Activated naive CD4-positive, alpha-beta T cell treated with anti-CD3 and anti-CD28 coated beads, Interleukin-2, amount 50 U/mL, for 24 hours (primary cell): ENCODE measurements around the gene LAGE3.

Source experiments
- H3K27ac Mint-ChIP-seq: one replicate; pipeline ENCODE4 v1.8.0; 2021; ENCODE audit warnings: mild to moderate bottlenecking, mixed read lengths
- H3K27me3 Mint-ChIP-seq: one replicate; pipeline ENCODE4 v1.8.0; 2021; ENCODE audit warnings: mixed read lengths
- H3K36me3 Mint-ChIP-seq: one replicate; pipeline ENCODE4 v1.8.0; 2021; ENCODE audit warnings: mixed read lengths
- H3K4me1 Mint-ChIP-seq: one replicate; pipeline ENCODE4 v1.8.0; 2021; ENCODE audit warnings: mixed read lengths
- H3K4me3 Mint-ChIP-seq: one replicate; pipeline ENCODE4 v1.8.0; 2021; ENCODE audit warnings: mild to moderate bottlenecking, mixed read lengths
- H3K9me3 Mint-ChIP-seq: one replicate; pipeline ENCODE4 v1.8.0; 2021; ENCODE audit warnings: mixed read lengths

LAGE3 gene

DNA sequence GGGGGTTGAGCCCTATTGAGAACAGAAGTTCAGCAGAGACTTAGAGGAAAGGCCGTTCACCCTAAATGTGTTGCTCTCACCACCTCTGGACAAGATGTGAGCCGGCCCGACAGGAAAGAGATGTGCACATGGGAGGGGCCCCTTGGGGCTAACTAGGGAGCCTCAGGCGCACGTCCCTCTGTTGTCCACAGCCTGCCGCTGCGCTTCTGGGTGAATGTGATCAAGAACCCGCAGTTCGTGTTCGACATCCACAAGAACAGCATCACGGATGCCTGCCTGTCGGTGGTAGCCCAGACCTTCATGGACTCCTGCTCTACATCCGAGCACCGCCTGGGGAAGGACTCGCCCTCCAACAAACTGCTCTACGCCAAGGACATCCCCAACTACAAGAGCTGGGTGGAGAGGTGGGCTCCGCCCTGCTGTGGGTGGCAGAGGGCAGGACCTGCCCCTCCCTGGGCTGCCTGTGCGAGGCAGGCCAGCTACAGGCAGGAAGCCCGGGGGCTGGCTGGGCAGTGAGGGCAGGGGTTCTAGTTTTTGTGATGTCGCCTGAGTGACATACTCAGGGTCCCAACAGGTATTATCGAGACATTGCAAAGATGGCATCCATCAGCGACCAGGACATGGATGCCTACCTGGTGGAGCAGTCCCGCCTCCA lies 8.0 kb downstream of the LAGE3 start:
- H3K27me3 Mint-ChIP-seq: no peaks in the 10 kb centered on the region
- peaks cover 4% of the 10 kb centered on the region for H3K4me1 Mint-ChIP-seq
- H3K4me3 Mint-ChIP-seq: no peak overlapping the region
- no peaks in the 10 kb centered on the region for H3K9me3 Mint-ChIP-seq
- no peaks in the 10 kb centered on the region for H3K36me3 Mint-ChIP-seq
- no peak overlapping the region for H3K27ac Mint-ChIP-seq

DNA sequence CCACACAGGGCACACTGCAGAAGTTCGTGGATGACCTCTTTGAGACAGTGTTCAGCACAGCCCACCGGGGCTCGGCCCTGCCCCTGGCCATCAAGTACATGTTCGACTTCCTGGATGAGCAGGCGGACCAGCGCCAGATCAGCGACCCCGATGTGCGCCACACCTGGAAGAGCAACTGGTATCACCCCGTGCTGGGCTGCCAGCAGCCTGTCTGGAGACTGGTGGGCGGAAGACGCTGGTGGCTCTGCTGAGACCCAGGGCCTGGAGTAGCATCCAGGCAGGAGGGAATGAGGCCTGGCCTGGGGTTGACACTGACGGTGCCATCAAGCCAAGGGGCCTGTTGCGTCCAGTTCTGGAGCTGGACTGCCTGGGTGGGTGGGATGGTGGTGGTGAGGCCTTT lies 8.6 kb downstream of the LAGE3 start:
- H3K4me1 Mint-ChIP-seq: peaks cover 2% of the 10 kb centered on the region
- no peak overlapping the region for H3K27ac Mint-ChIP-seq
- H3K36me3 Mint-ChIP-seq: no peaks in the 10 kb centered on the region
- no peak overlapping the region for H3K4me3 Mint-ChIP-seq
- H3K27me3 Mint-ChIP-seq: no peaks in the 10 kb centered on the region
- H3K9me3 Mint-ChIP-seq: no peaks in the 10 kb centered on the region

DNA sequence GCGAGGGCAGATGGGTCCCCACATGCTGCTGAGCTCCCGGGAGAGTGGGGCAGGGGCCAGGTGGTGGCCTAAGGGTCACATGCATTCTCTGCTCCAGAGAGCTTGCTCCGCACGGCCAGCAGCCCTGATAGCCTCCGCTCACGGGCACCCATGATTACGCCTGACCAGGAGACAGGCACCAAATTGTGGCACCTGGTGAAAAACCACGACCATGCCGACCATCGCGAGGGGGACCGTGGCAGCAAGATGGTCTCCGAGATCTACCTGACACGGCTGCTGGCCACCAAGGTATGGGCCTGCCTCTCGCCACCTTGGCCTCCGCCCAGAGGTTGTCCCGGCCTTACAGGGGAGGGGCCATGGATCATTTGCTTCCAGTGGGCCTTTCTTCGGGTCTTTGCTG lies 9.2 kb downstream of the LAGE3 start:
- Mint-ChIP-seq H3K27ac (no peak overlapping the region), H3K4me3 (no peak overlapping the region), H3K27me3 (no peaks in the 10 kb centered on the region), H3K36me3 (no peaks in the 10 kb centered on the region), H3K4me1 (no peaks in the 10 kb centered on the region), H3K9me3 (no peaks in the 10 kb centered on the region)

DNA sequence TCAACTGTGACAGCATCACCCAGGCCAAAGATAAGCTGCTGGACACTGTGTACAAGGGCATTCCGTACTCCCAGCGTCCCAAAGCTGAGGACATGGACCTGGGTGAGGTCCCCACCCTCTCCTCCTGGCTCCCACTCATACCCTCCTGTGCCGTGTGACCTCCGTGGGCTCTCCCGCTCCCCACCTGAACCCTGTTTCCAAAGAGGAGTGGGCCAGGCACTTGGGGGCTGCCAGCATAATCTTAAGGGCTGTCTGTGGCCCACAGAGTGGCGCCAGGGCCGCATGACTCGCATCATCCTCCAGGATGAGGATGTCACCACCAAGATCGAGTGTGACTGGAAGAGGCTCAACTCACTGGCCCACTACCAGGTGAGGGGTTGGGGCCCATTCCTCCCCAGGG lies 10.0 kb downstream of the LAGE3 start:
- no peaks in the 10 kb centered on the region for H3K4me1 Mint-ChIP-seq
- H3K4me3 Mint-ChIP-seq: no peak overlapping the region
- H3K9me3 Mint-ChIP-seq: no peaks in the 10 kb centered on the region
- H3K36me3 Mint-ChIP-seq: no peaks in the 10 kb centered on the region
- H3K27me3 Mint-ChIP-seq: no peaks in the 10 kb centered on the region
- H3K27ac Mint-ChIP-seq: no peak overlapping the region

DNA sequence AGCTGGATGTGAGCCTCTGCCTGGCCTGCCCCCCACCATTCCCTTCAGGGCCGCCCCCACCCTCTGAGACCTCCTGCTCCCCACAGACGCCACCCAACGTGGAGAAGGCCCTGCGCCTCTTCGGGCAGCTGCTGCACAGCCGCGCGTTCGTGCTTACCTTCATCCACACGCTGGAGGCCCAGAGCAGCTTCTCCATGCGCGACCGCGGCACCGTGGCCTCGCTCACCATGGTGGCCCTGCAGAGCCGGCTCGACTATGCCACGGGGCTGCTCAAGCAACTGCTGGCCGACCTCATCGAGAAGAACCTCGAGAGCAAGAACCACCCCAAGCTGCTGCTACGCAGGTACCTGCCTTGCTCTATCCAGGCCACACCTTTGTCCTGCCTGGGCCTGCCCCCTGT lies 10.9 kb downstream of the LAGE3 start:
- H3K27ac Mint-ChIP-seq: no peak overlapping the region
- H3K36me3 Mint-ChIP-seq: no peaks in the 10 kb centered on the region
- H3K27me3 Mint-ChIP-seq: no peaks in the 10 kb centered on the region
- H3K9me3 Mint-ChIP-seq: no peaks in the 10 kb centered on the region
- no peak overlapping the region for H3K4me3 Mint-ChIP-seq
- H3K4me1 Mint-ChIP-seq: no peaks in the 10 kb centered on the region

DNA sequence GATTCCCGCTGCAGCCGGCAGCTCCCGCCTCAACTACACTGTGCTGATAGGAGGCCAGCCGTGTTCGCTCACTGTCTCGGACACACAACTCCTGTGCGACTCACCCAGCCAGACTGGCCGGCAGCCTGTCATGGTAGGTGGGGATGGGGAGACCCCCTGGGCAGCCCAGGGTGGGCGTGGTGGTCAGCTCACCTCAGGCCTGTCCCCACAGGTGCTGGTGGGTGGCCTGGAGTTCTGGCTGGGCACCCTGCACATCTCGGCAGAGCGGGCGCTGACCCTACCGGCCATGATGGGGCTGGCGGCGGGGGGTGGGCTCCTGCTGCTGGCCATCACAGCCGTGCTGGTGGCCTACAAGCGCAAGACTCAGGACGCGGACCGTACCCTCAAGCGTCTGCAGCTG lies 11.5 kb downstream of the LAGE3 start:
- Mint-ChIP-seq H3K27ac (no peak overlapping the region), H3K27me3 (no peaks in the 10 kb centered on the region), H3K4me3 (no peak overlapping the region), H3K36me3 (no peaks in the 10 kb centered on the region), H3K4me1 (no peaks in the 10 kb centered on the region), H3K9me3 (no peaks in the 10 kb centered on the region)

DNA sequence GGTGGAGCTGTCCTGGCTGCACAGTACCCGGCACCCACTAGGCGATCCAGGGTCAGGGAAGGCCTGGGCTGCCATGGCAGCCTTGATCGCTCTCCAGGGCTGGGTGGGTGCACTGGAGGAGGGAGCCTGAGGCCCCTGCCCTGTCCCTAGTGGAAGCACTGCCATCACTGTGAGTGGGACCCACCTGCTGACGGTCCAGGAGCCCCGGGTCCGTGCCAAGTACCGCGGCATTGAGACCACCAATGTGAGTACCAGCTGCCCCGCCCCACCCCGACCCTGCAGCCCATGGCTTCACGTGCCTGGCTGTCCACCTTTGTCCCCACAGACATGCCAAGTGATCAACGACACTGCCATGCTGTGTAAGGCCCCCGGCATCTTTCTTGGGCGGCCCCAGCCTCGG lies 12.2 kb downstream of the LAGE3 start:
- no peak overlapping the region for H3K27ac Mint-ChIP-seq
- no peaks in the 10 kb centered on the region for H3K36me3 Mint-ChIP-seq

DNA sequence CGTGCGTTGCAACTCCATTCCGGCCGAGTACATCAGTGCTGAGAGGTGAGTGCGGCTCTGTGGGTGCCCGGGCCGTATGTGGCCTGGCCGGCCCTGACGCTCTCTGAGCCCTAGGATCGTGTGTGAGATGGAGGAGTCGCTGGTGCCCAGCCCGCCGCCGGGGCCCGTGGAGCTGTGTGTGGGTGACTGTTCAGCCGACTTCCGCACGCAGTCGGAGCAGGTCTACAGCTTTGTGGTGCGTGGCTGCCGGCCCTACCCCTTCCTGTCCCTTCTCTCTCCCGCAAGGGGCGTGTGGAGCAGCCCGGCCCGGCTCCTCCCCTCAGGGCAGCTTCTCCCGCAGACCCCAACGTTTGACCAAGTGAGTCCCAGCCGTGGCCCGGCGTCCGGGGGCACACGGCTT lies 13.0 kb downstream of the LAGE3 start:
- Mint-ChIP-seq H3K4me3 (no peak overlapping the region), H3K4me1 (no peaks in the 10 kb centered on the region), H3K27me3 (no peaks in the 10 kb centered on the region), H3K36me3 (peaks cover under 1% of the 10 kb centered on the region), H3K27ac (no peak overlapping the region), H3K9me3 (no peaks in the 10 kb centered on the region)

More for the DNA sequence above, 12.2 kb downstream of the LAGE3 start:
- no peak overlapping the region for H3K4me3 Mint-ChIP-seq
- H3K4me1 Mint-ChIP-seq: no peaks in the 10 kb centered on the region
- H3K27me3 Mint-ChIP-seq: no peaks in the 10 kb centered on the region
- H3K9me3 Mint-ChIP-seq: no peaks in the 10 kb centered on the region

DNA sequence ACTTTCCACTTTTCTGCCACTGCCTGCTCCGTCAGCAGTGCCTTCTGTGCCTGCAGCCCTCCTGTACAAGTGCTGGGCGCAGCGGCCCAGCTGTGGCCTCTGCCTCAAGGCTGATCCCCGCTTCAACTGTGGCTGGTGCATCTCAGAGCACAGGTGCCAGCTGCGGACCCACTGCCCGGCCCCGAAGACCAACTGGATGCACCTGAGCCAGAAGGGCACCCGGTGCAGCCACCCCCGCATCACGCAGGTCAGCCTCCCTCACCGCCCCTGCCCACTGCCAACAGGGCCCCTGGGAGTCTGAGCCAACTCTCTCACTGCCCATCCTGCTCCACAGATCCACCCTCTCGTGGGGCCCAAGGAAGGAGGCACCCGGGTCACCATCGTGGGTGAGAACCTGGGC lies 13.5 kb downstream of the LAGE3 start:
- Mint-ChIP-seq H3K27me3 (no peaks in the 10 kb centered on the region), H3K9me3 (no peaks in the 10 kb centered on the region), H3K4me3 (no peak overlapping the region), H3K27ac (no peak overlapping the region), H3K4me1 (no peaks in the 10 kb centered on the region), H3K36me3 (peaks cover 1% of the 10 kb centered on the region)

DNA sequence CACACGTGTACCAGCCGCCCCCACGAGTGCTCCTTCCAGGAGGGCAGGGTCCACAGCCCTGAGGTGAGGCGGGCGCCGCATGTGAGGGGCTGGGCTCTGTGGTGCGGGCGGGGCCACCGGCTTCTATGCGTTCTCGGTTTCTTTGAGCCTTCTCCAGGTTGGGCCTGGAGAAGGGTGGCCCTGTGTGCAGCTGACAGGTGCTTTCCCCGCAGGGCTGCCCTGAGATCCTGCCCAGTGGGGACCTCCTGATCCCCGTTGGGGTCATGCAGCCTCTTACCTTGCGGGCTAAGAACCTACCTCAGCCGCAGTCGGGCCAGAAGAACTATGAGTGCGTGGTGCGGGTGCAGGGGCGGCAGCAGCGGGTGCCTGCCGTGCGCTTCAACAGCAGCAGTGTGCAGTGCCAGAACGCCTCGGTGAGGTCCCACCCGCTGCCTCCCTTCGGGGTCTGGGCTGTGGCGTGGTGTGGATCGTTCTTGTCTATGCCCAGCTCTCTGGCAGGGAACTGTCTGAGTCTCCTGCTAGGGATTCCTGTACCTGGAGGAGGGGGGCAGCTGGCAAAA lies 14.2 kb downstream of the LAGE3 start:
- Mint-ChIP-seq H3K27ac (no peak overlapping the region), H3K27me3 (no peaks in the 10 kb centered on the region), H3K4me3 (no peak overlapping the region), H3K4me1 (no peaks in the 10 kb centered on the region), H3K9me3 (no peaks in the 10 kb centered on the region), H3K36me3 (peaks cover 1% of the 10 kb centered on the region)

DNA sequence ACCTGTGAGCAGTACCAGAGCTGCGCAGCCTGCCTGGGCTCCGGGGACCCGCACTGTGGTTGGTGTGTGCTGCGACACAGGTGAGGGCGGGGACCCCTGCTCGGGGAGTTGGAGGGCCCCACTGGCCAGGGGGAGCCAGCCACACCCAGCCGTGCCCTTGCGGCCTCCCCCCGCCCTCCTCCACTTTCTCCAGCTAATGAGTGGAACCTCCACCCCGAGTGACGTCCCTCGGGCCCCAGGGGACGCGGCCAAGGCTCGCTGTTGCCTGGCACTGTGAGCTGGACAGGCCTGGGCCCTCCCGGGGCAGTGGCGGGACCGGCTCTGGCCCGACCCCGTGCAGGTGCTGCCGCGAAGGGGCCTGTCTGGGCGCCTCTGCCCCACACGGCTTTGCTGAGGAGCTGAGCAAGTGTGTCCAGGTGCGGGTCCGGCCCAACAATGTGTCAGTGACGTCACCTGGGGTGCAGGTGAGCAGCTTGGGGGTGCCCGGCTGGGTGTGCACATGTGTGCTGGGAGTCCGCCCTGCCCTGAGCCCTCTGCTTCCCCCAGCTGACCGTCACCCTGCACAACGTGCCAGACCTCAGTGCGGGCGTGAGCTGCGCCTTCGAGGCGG lies 15.4 kb downstream of the LAGE3 start:
- Mint-ChIP-seq H3K36me3 (peaks cover 1% of the 10 kb centered on the region), H3K9me3 (no peaks in the 10 kb centered on the region), H3K27ac (no peak overlapping the region), H3K4me3 (no peak overlapping the region), H3K4me1 (no peaks in the 10 kb centered on the region), H3K27me3 (no peaks in the 10 kb centered on the region)

DNA sequence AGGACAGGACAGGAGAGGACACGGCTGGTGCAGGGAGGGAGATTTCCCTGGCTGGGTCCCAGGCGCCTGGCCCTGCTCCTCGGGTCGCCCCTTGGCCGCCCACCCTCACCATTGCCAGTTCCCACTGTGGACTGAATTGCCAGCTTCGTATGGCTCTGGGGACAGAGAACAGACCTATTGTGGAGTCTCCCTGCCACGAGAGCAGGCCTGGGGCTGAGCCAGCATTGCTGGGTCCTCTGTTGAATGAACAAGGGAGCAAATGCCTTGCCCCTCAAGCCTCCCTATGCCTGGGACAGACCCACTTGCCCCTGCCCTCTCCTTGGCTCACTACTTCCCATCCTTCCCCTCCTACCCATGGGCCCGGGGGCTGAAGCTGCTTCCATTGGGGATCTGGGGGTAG lies 16.7 kb downstream of the LAGE3 start:
- H3K9me3 Mint-ChIP-seq: no peaks in the 10 kb centered on the region
- H3K36me3 Mint-ChIP-seq: peaks cover 1% of the 10 kb centered on the region
- H3K4me1 Mint-ChIP-seq: peaks cover 1% of the 10 kb centered on the region
- H3K27me3 Mint-ChIP-seq: no peaks in the 10 kb centered on the region
- H3K4me3 Mint-ChIP-seq: no peak overlapping the region
- H3K27ac Mint-ChIP-seq: no peak overlapping the region

DNA sequence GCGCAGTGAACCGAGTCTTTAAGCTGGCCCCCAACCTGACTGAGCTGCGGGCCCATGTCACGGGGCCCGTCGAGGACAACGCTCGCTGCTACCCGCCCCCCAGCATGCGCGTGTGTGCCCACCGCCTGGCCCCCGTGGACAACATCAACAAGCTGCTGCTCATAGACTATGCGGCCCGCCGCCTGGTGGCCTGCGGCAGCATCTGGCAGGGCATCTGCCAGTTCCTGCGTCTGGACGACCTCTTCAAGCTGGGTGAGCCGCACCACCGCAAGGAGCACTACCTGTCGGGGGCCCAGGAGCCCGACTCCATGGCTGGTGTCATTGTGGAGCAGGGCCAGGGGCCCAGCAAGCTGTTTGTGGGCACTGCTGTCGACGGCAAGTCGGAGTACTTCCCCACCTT lies 18.8 kb downstream of the LAGE3 start:
- Mint-ChIP-seq H3K27ac (no peak overlapping the region), H3K4me3 (peak overlapping the region; percentile 47), H3K9me3 (no peaks in the 10 kb centered on the region), H3K36me3 (peaks cover 1% of the 10 kb centered on the region), H3K27me3 (no peaks in the 10 kb centered on the region), H3K4me1 (peaks cover 5% of the 10 kb centered on the region)

DNA sequence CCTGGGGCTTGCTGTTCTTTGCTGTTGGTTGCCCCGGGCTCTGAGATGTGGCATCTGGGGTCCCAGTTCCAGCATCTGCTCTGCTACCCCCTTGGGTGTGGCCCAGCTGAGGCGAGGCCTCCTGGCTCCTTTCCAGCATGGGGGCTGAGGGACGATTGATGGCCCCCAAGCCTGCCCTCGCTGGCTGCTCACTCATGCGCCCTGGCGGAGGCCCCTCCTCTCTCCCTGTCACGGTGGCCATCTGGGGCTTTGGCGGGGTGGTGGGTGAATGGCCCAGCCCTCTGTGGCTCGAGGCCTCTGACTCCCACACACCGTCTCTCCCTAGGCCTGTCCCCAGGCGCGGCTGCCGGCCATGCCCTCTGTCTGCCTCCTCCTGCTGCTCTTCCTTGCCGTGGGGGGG lies 19.2 kb downstream of the LAGE3 start:
- Mint-ChIP-seq H3K27ac (no peak overlapping the region), H3K27me3 (no peaks in the 10 kb centered on the region), H3K36me3 (peaks cover 1% of the 10 kb centered on the region), H3K4me1 (peaks cover 5% of the 10 kb centered on the region), H3K9me3 (no peaks in the 10 kb centered on the region), H3K4me3 (peak overlapping the region; percentile 7)

DNA sequence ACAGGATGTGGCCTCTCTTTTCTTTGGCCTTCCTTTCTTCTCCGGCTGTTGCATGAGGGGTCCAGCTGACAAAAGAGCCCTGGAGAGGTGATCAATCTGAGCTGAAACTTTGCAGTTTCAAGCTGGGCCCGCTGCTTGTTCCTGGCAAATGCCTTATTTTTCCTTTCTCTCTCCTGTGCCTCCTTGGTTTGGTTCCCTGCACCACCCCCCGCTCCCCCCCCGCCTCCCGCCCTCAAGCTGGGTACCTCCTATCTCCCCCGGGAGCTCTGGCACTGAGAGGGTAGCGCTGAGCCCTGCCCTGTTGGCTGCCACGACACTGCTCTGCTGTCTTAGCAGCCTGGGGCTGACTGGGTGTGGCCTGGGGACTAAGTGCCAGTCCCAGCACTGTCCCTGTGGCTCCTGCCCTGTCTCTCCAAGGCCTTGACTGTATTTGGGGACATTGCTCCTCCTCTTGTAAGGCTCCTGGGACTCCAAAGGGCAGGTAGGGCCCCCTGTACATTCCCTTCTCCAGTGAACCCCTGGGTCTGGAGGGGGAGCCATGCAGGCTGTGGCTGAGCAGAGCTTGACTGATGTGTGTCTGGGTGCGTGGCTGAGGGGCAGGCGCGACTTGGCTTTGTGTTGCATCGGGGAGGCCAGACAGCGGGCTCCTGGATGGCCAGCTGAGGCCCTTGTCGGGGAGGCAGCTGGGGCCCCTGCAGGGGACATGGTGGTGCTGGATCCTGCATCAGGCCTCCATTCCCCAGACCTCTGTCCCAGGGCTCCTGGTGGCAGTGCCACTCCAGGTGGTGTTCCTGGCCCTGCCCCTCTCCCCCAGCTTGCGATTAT lies 19.9 kb downstream of the LAGE3 start:
- Mint-ChIP-seq H3K9me3 (no peaks in the 10 kb centered on the region), H3K4me3 (peak overlapping the region; percentile 81), H3K36me3 (peaks cover 1% of the 10 kb centered on the region), H3K27me3 (no peaks in the 10 kb centered on the region), H3K27ac (no peak overlapping the region), H3K4me1 (peaks cover 5% of the 10 kb centered on the region)
